DOHH2 (cell line): ENCODE data around the gene PI16.

Experiments
- H3F3A ChIP-seq: fragments of 200-600 bp; sonication (generic), shearing (Covaris generic); 2 replicates; pipeline ENCODE4 v1.6.0; 2016; ENCODE audit warnings: antibody characterized with exemption, mild to moderate bottlenecking; ENCODE audit not compliant: control insufficient read depth, insufficient read depth
- H3K27ac ChIP-seq: fragments of 200-600 bp; sonication (generic); 2 replicates; pipeline ENCODE4 v1.5.1; 2014; ENCODE audit warnings: low read depth, mild to moderate bottlenecking, low read length, moderate library complexity
- H3K27me3 ChIP-seq: fragments of 200-600 bp; sonication (generic); 2 replicates; pipeline ENCODE4 v1.6.1; 2014; ENCODE audit warnings: mild to moderate bottlenecking, low read length, mixed read lengths; ENCODE audit not compliant: control insufficient read depth
- H3K36me3 ChIP-seq: fragments of 200-600 bp; sonication (generic); 2 replicates; pipeline ENCODE4 v1.6.1; 2014; ENCODE audit warnings: mild to moderate bottlenecking, low read length, moderate library complexity, mixed read lengths; ENCODE audit not compliant: control insufficient read depth
- H3K4me1 ChIP-seq: fragments of 200-600 bp; sonication (generic); 2 replicates; pipeline ENCODE4 v1.6.1; 2014; ENCODE audit warnings: mild to moderate bottlenecking, low read length, mixed read lengths; ENCODE audit not compliant: control insufficient read depth
- H3K4me2 ChIP-seq: fragments of 200-600 bp; sonication (generic); 2 replicates; pipeline ENCODE4 v1.6.0; 2014; ENCODE audit warnings: mild to moderate bottlenecking, low read length, moderate library complexity
- H3K4me3 ChIP-seq: fragments of 200-600 bp; sonication (generic); 2 replicates; pipeline ENCODE4 v1.5.1; 2014; ENCODE audit warnings: mild to moderate bottlenecking, low read length, mixed read lengths
- H3K79me2 ChIP-seq: fragments of 200-600 bp; sonication (generic); 2 replicates; pipeline ENCODE4 v1.6.1; 2014; ENCODE audit warnings: mild to moderate bottlenecking, low read length, mixed read lengths; ENCODE audit not compliant: control insufficient read depth
- H3K9me2 ChIP-seq: fragments of 200-600 bp; sonication (generic); replicated peaks from 2 replicates; pipeline ENCODE4 v1.6.1; 2014; ENCODE audit warnings: mild to moderate bottlenecking, low read length, mixed read lengths; ENCODE audit not compliant: control insufficient read depth
- H3K9me3 ChIP-seq: fragments of 200-600 bp; sonication (generic); 2 replicates; pipeline ENCODE4 v1.6.1; 2014; ENCODE audit warnings: antibody characterized with exemption, low read length, mixed read lengths; ENCODE audit not compliant: control insufficient read depth, insufficient read depth
- H4K20me1 ChIP-seq: fragments of 200-600 bp; sonication (generic); 2 replicates; pipeline ENCODE4 v1.6.0; 2014; ENCODE audit warnings: low read depth, mild to moderate bottlenecking, antibody characterized with exemption, low read length, moderate library complexity; ENCODE audit not compliant: control insufficient read depth, insufficient read depth
- CTCF ChIP-seq: fragments of 200-600 bp; sonication (generic); IDR thresholded peaks from one replicate; pipeline ENCODE4 v1.5.1; 2014; ENCODE audit warnings: antibody characterized with exemption, mild to moderate bottlenecking, low read depth, low read length; ENCODE audit not compliant: poor library complexity, severe bottlenecking
- EZH2phosphoT487 ChIP-seq: fragments of 200-600 bp; sonication (generic); IDR thresholded peaks from 2 replicates; pipeline ENCODE4 v1.6.1; 2017; ENCODE audit warnings: borderline replicate concordance, mild to moderate bottlenecking, antibody characterized with exemption, low read length, moderate library complexity, mixed read lengths

PI16 gene

GRCh38 chr6:37013516-37014491 is 59.3 kb downstream of the PI16 start:
- TF ChIP-seq EZH2phosphoT487 (no peak), CTCF (no peak)
- Histone ChIP-seq H3K9me3 (no peaks in the 10 kb centered on the region), H4K20me1 (no peaks in the 10 kb centered on the region), H3K4me1 (peaks cover 10% of the 10 kb centered on the region), H3K79me2 (no peaks in the 10 kb centered on the region), H3K4me2 (no peak overlapping the region), H3K9me2 (no peaks in the 10 kb centered on the region), H3K4me3 (no peak overlapping the region), H3K27me3 (no peaks in the 10 kb centered on the region), H3K36me3 (no peaks in the 10 kb centered on the region), H3F3A (no peaks in the 10 kb centered on the region), H3K27ac (no peak overlapping the region)
